Measurements from ENCODE around the gene WNT8B. TPM values are rescaled to one million over a fixed set of nuclear protein-coding genes. Genes with fewer than 3 reads are reported as not detected.

The WNT8B gene
- total and polyA plus RNA-seq, 2 donors (not counting 1 experiment from before 2014, with no cell fraction given): not detected

DNA sequence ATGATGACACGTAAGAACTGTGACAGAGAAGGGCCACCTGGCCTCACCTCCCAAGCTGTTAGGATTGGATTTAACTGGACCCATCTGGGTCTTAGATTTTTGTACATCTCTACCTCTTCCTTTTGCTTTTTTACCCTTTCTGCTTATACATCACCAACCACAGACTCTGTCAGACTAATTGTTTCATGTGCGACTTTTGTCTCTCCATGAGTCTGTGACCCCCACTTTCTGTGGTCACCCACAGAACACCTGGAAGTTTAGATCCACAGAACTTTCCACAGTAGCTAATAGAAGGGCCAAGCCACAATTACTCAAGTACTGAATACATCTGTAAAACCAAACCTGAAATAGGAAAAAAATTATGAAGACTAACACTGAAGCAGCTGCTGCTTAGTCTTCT, 33.8 kb downstream of the WNT8B start:
- H3K79me2 ChIP-seq (ENCODE audit: control insufficient read depth, insufficient read depth, low read length): no peaks in the 10 kb centered on the region
- Mint-ChIP-seq H3K27ac (no peak overlapping the region), H3K27me3 (no peaks in the 10 kb centered on the region), H3K9me3 (ENCODE audit: insufficient read depth) (no peaks in the 10 kb centered on the region), H3K4me1 (no peaks in the 10 kb centered on the region), H3K4me3 (no peak overlapping the region)
- TF ChIP-seq, protein P1, sequence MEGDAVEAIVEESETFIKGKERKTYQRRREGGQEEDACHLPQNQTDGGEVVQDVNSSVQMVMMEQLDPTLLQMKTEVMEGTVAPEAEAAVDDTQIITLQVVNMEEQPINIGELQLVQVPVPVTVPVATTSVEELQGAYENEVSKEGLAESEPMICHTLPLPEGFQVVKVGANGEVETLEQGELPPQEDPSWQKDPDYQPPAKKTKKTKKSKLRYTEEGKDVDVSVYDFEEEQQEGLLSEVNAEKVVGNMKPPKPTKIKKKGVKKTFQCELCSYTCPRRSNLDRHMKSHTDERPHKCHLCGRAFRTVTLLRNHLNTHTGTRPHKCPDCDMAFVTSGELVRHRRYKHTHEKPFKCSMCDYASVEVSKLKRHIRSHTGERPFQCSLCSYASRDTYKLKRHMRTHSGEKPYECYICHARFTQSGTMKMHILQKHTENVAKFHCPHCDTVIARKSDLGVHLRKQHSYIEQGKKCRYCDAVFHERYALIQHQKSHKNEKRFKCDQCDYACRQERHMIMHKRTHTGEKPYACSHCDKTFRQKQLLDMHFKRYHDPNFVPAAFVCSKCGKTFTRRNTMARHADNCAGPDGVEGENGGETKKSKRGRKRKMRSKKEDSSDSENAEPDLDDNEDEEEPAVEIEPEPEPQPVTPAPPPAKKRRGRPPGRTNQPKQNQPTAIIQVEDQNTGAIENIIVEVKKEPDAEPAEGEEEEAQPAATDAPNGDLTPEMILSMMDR (IDR thresholded peaks at IDR 0.05): no peak
- TF ChIP-seq EZH2 (IDR thresholded peaks at IDR 0.05; ENCODE audit: borderline replicate concordance, insufficient read depth, low read depth, low read length, poor library complexity, severe bottlenecking): no peak
- no peaks in the 10 kb centered on the region for H3K27me3 ChIP-seq (replicated peaks in 1 of 4; ENCODE audit: control extremely low read depth in 1 of 4, control insufficient read depth in 3 of 4, insufficient read depth in 4 of 4, low read length in 3 of 4)
- ChIA-PET CTCF (interaction anchor here (0.6 to 1.3 kb wide), 2 partner anchors 14 to 22 kb away, joined by 3 to 5 read pairs; no protein-coding TSS in a partner anchor), POLR2A (no interaction called here)
- DNase-seq (no peak), ATAC-seq (ENCODE audit: low read depth) (no peak)
- H4K20me1 ChIP-seq (ENCODE audit: control insufficient read depth, insufficient read depth, low read length, poor library complexity, severe bottlenecking): no peaks in the 10 kb centered on the region
- H3K27ac ChIP-seq (ENCODE audit: low read length in 2 of 2): no peak overlapping the region
- no peak overlapping the region for H3K9ac ChIP-seq (ENCODE audit: low read length)
- no peaks in the 10 kb centered on the region for H3K9me3 ChIP-seq (ENCODE audit: control extremely low read depth in 1 of 3, control insufficient read depth in 2 of 3, insufficient read depth in 1 of 3, low read length in 2 of 3)
- H3K4me2 ChIP-seq (replicated peaks; ENCODE audit: low read depth, low read length, poor library complexity, severe bottlenecking): no peak overlapping the region
- no peak overlapping the region for H3K4me3 ChIP-seq (ENCODE audit: control extremely low read depth in 1 of 5, extremely low read depth in 1 of 5, insufficient read depth in 1 of 5, low read depth in 2 of 5, low read length in 4 of 5)
- intact Hi-C loops (cut with micrococcal nuclease): no loop called here
- peaks cover 0 to 28% of the 10 kb centered on the region in 2 experiments for H3K36me3 ChIP-seq (replicated peaks in 1 of 2; ENCODE audit: control extremely low read depth in 1 of 2, control insufficient read depth in 1 of 2, extremely low read depth in 1 of 2, insufficient read depth in 2 of 2, low read length in 1 of 2)
- H2AFZ ChIP-seq (ENCODE audit: insufficient read depth, low read depth, low read length, poor library complexity, severe bottlenecking): no peak overlapping the region
- no peaks in the 10 kb centered on the region for H3K4me1 ChIP-seq (ENCODE audit: control insufficient read depth in 2 of 2, insufficient read depth in 2 of 2, low read length in 2 of 2)
- WGBS (ENCODE audit: insufficient coverage): 86% methylated on average over 2 of the region's 2 CpGs

DNA sequence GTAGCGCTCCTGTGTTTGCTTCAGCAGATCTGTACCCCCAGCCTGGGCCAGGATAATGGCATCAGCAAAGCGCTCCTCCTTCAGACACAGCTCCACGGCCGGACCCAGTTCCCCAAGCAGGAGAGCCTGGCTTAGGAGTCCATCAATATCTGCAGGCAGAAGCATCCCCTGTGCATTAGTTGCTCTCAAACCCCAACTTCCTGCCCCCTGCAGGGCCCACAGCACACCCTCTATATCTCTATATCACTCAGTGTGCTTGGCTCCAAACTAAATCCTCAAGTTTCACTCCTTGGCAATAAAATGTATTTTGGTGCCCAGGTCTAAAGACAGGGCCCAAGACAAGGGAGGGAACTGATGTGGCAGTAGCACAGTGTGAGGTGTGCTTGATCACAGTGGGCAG, 35.2 kb downstream of the WNT8B start:
- no peak overlapping the region for H3K27ac ChIP-seq (ENCODE audit: low read length in 2 of 2)
- no peaks in the 10 kb centered on the region for H4K20me1 ChIP-seq (ENCODE audit: control insufficient read depth, insufficient read depth, low read length, poor library complexity, severe bottlenecking)
- no peaks in the 10 kb centered on the region for H3K79me2 ChIP-seq (ENCODE audit: control insufficient read depth, insufficient read depth, low read length)
- ChIA-PET CTCF (no interaction called here), POLR2A (no interaction called here)
- Mint-ChIP-seq H3K4me1 (no peaks in the 10 kb centered on the region), H3K4me3 (no peak overlapping the region), H3K27ac (no peak overlapping the region), H3K27me3 (no peaks in the 10 kb centered on the region), H3K9me3 (ENCODE audit: insufficient read depth) (no peaks in the 10 kb centered on the region)
- TF ChIP-seq EZH2 (IDR thresholded peaks at IDR 0.05; ENCODE audit: borderline replicate concordance, insufficient read depth, low read depth, low read length, poor library complexity, severe bottlenecking): no peak
- TF ChIP-seq, protein P1 (IDR thresholded peaks at IDR 0.05): no peak
- ATAC-seq (ENCODE audit: low read depth): no peak
- H2AFZ ChIP-seq (ENCODE audit: insufficient read depth, low read depth, low read length, poor library complexity, severe bottlenecking): no peak overlapping the region
- intact Hi-C loops (cut with micrococcal nuclease): no loop called here
- H3K27me3 ChIP-seq (replicated peaks in 1 of 4; ENCODE audit: control extremely low read depth in 1 of 4, control insufficient read depth in 3 of 4, insufficient read depth in 4 of 4, low read length in 3 of 4): no peaks in the 10 kb centered on the region
- H3K4me2 ChIP-seq (replicated peaks; ENCODE audit: low read depth, low read length, poor library complexity, severe bottlenecking): no peak overlapping the region
- H3K9me3 ChIP-seq (ENCODE audit: control extremely low read depth in 1 of 3, control insufficient read depth in 2 of 3, insufficient read depth in 1 of 3, low read length in 2 of 3): no peaks in the 10 kb centered on the region
- peaks cover 0 to 28% of the 10 kb centered on the region in 2 experiments for H3K36me3 ChIP-seq (replicated peaks in 1 of 2; ENCODE audit: control extremely low read depth in 1 of 2, control insufficient read depth in 1 of 2, extremely low read depth in 1 of 2, insufficient read depth in 2 of 2, low read length in 1 of 2)
- no peak for DNase-seq
- no peaks in the 10 kb centered on the region for H3K4me1 ChIP-seq (ENCODE audit: control insufficient read depth in 2 of 2, insufficient read depth in 2 of 2, low read length in 2 of 2)
- H3K4me3 ChIP-seq (ENCODE audit: control extremely low read depth in 1 of 5, extremely low read depth in 1 of 5, insufficient read depth in 1 of 5, low read depth in 2 of 5, low read length in 4 of 5): no peak overlapping the region
- no peak overlapping the region for H3K9ac ChIP-seq (ENCODE audit: low read length)
- 98% methylated on average over 4 of the region's 4 CpGs for WGBS (ENCODE audit: insufficient coverage)

All from B cell (primary cell).